T-cell (primary cell): ENCODE data around the gene LGALS3BP. TPM values are rescaled to one million over a fixed set of nuclear protein-coding genes. Genes with fewer than 3 reads are reported as not detected.

Experiments
- ATAC-seq, 4 experiments: fragments of 200-7000 bp in 3 of 4; fragments of 150-1000 bp in 1 of 4; cut with Tn5 transposase; replicated peaks in 1 of 4; 1 replicate in 3 of 4; 2 replicates in 1 of 4; pipeline ENCODE4 v1.10.0; 2021; ENCODE audit warnings: moderate library complexity in 3 of 4, mild to moderate bottlenecking in 2 of 4, moderate number of reproducible peaks in 1 of 4
- CTCF ChIA-PET, 2 donors: fragments of 300-600 bp; sonication (Branson Sonifier 250); formaldehyde crosslinking; loops; one replicate each; lab custom pipeline; 2022; ENCODE audit warnings: antibody characterized with exemption in 2 of 2; lab: Charles Lee
- POLR2A ChIA-PET, 2 donors: fragments of 300-600 bp; sonication (Branson Sonifier 250); formaldehyde crosslinking; loops; one replicate each; lab custom pipeline; 2022; ENCODE audit warnings: antibody characterized with exemption in 2 of 2; lab: Charles Lee
- DNase-seq, 35 experiments: peaks; one replicate each; pipeline versions ENCODE4 v3.0.0 to v3.0.0-alpha.2; 2013 to 2023
- H3K27ac ChIP-seq: one replicate; pipeline ENCODE4 v1.5.1; 2013; ENCODE audit warnings: low read length
- H3K27me3 ChIP-seq, 2 experiments: replicated peaks in 1 of 2; 1 replicate in 1 of 2; 2 replicates in 1 of 2; pipeline versions ENCODE4 v1.6.1 to v1.7.0; 2013; ENCODE audit warnings: low read length in 1 of 2, mixed read lengths in 1 of 2; ENCODE audit not compliant: control insufficient read depth in 2 of 2, insufficient read depth in 2 of 2; ENCODE audit errors: extremely low read depth in 1 of 2
- H3K36me3 ChIP-seq, 2 donors: 1 replicate in 1 of 2; 2 replicates in 1 of 2; pipeline versions ENCODE4 v1.6.1 to v1.7.0; 2013; ENCODE audit warnings: low read length in 1 of 2; ENCODE audit not compliant: control insufficient read depth in 2 of 2, insufficient read depth in 1 of 2; ENCODE audit errors: extremely low read depth in 1 of 2
- H3K4me1 ChIP-seq, 2 experiments: 1 replicate in 1 of 2; 2 replicates in 1 of 2; pipeline versions ENCODE4 v1.6.1 to v1.7.0; 2013; ENCODE audit warnings: low read length in 2 of 2, mixed read lengths in 1 of 2; ENCODE audit not compliant: insufficient read depth in 2 of 2, control insufficient read depth in 1 of 2; ENCODE audit errors: extremely low read depth in 1 of 2
- H3K4me3 ChIP-seq, 2 donors: 1 replicate in 1 of 2; 2 replicates in 1 of 2; pipeline versions ENCODE4 v1.5.1 to v1.7.0; 2013; ENCODE audit warnings: mild to moderate bottlenecking in 2 of 2, low read length in 1 of 2, moderate library complexity in 1 of 2; ENCODE audit not compliant: control insufficient read depth in 1 of 2; ENCODE audit errors: extremely low read depth in 1 of 2
- H3K9me3 ChIP-seq: 2 replicates; pipeline ENCODE4 v1.7.0; 2013
- H3K27ac Mint-ChIP-seq, 2 donors: one replicate each; pipeline ENCODE4 v1.8.0; 2020 to 2021; ENCODE audit warnings: mild to moderate bottlenecking in 2 of 2, mixed read lengths in 2 of 2
- H3K27me3 Mint-ChIP-seq, 2 donors: one replicate each; pipeline ENCODE4 v1.8.0; 2021 to 2022; ENCODE audit warnings: mixed read lengths in 2 of 2
- H3K36me3 Mint-ChIP-seq: one replicate; pipeline ENCODE4 v1.8.0; 2021; ENCODE audit warnings: mixed read lengths
- H3K4me1 Mint-ChIP-seq, 3 donors: one replicate each; pipeline ENCODE4 v1.8.0; 2020 to 2022; ENCODE audit warnings: mixed read lengths in 3 of 3, mild to moderate bottlenecking in 1 of 3
- H3K4me3 Mint-ChIP-seq, 3 donors: one replicate each; pipeline ENCODE4 v1.8.0; 2020 to 2022; ENCODE audit warnings: mild to moderate bottlenecking in 3 of 3, mixed read lengths in 3 of 3, moderate library complexity in 3 of 3
- H3K9me3 Mint-ChIP-seq, 3 donors: one replicate each; pipeline ENCODE4 v1.8.0; 2020 to 2022; ENCODE audit warnings: mixed read lengths in 3 of 3
- WGBS: methylation state at CpG from one replicate; pipeline ENCODE4 v1.1.5; 2013; ENCODE audit warnings: missing lambda C conversion rate; ENCODE audit not compliant: insufficient coverage; 5-methylcytosine and 5-hydroxymethylcytosine counted together
- total RNA-seq, 35 experiments: library from RNA in 6 of 35; stranded (reverse) in 6 of 35; fragments of 120-200 nt in 1 of 35; gene quantifications; one replicate each; pipeline versions ENCODE4 v1.2.1 to v1.2.4 and lab custom pipeline; 2013 to 2026

LGALS3BP gene
- total RNA-seq, 5 donors from 2014 or later (not counting 1 experiment from before 2014, with no cell fraction given) = 28.2 to 80.7 (median 51.6) TPM

DNA sequence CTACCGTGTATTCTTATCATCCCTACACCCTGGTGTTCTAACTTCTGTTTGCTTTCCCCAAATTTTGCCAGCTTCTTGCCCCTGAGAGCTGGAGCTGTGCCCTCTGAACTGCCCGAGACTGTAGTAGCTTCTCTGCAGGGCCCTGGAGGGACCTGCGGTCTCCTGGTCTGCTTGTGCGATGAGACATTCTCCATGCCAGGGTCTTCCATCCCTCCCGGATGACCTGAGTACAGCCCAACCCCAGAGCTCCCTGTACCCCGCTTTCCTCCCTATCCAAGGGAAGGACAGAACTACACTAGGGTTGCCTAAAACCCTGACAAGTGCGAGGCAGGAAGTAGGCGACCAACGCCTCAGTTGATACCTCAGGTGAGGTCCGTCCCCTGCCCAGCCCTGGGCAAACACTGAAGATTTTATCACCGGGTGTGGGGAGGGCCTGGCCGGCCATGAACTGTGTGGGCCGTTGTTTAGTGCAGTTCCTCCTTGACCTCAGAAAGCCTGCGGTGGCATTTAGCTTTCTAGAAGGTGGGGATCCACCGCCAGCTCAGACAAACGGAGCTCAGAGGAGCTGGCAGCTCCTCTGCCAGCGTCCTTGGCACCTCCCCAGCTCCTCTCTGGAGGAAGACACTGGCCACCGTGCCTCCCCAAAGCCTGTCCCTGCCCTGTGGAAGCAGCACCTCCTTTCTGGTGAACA lies 16.2 kb upstream of the LGALS3BP start:
- H3K4me3 ChIP-seq = no peak overlapping the region
- POLR2A ChIA-PET = no interaction called here
- H3K27me3 ChIP-seq = no peaks in the 10 kb centered on the region
- H3K27ac Mint-ChIP-seq = peak overlapping the region in 1 of 2 donors; percentile 44
- no peaks in the 10 kb centered on the region for H3K9me3 ChIP-seq
- CTCF ChIA-PET = interaction anchor here in 1 of 2 donors (0.7 kb wide), 1 partner anchor 64 kb away, joined by 3 read pairs; no protein-coding TSS in a partner anchor
- peaks cover 4 to 10% (median 6%) of the 10 kb centered on the region in 3 donors for H3K4me1 Mint-ChIP-seq
- ATAC-seq = no peak
- H3K9me3 Mint-ChIP-seq = no peaks in the 10 kb centered on the region
- no peaks in the 10 kb centered on the region for H3K27me3 Mint-ChIP-seq
- H3K27ac ChIP-seq = no peak overlapping the region
- H3K4me3 Mint-ChIP-seq = no peak overlapping the region
- H3K4me1 ChIP-seq = no peaks in the 10 kb centered on the region
- H3K36me3 ChIP-seq = peaks cover 5 to 77% of the 10 kb centered on the region in 2 donors
- WGBS = 93% methylated on average over 18 of the region's 18 CpGs
- H3K36me3 Mint-ChIP-seq = peaks cover 53% of the 10 kb centered on the region
- no peak for DNase-seq

DNA sequence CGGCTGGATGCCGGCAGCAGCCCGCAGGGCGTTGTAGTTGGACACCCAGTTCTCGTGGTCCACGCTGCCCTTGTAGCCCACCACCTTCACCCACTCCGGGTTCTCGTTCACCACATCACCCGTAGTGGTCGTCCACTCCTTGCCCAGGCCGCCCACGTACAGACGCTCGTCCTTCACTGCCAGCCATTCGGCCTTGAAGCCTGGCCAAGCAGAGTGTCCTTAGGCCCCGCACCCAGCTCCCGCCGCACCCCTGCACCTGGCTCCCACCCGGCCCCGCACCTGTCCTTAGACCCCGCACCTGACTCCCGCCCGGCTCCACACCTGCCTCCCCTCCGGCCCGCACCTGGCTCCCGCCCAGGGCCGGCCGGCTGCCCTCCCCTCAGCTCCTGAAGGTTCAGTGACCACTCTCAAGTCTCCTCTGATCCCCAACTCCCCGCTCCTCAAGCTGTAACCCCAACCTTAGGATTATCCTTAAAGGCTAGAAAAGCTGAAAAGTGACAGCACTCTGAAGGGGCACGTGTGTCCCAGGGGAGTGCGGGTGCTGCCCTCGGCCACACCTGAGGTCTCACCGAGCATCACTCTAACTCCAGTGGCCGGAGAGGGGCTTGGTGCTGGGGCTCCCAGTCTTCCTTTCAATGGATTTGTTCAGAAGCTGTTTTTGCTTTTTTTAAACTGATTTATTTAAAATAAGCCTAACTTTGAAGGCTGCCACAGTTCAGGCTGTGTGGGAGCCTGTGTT lies 15.5 kb upstream of the LGALS3BP start:
- no peak overlapping the region for H3K4me3 Mint-ChIP-seq
- Histone ChIP-seq H3K36me3 (peaks cover 11 to 75% of the 10 kb centered on the region in 2 donors), H3K9me3 (no peaks in the 10 kb centered on the region), H3K27ac (no peak overlapping the region), H3K4me3 (no peak overlapping the region), H3K27me3 (no peaks in the 10 kb centered on the region), H3K4me1 (no peaks in the 10 kb centered on the region)
- DNase-seq (no peak), ATAC-seq (no peak)
- no peaks in the 10 kb centered on the region for H3K27me3 Mint-ChIP-seq
- H3K4me1 Mint-ChIP-seq = peaks cover 4 to 9% (median 5%) of the 10 kb centered on the region in 3 donors
- 96% methylated on average over 29 of the region's 34 CpGs for WGBS
- CTCF ChIA-PET = interaction anchor here in 1 of 2 donors (0.7 kb wide), 1 partner anchor 64 kb away, joined by 3 read pairs; no protein-coding TSS in a partner anchor
- POLR2A ChIA-PET = interaction anchor here in 1 of 2 donors (0.6 kb wide), 1 partner anchor 1829 kb away, joined by 3 read pairs; no protein-coding TSS in a partner anchor
- H3K27ac Mint-ChIP-seq = no peak overlapping the region
- H3K9me3 Mint-ChIP-seq = no peaks in the 10 kb centered on the region
- H3K36me3 Mint-ChIP-seq = peaks cover 54% of the 10 kb centered on the region

DNA sequence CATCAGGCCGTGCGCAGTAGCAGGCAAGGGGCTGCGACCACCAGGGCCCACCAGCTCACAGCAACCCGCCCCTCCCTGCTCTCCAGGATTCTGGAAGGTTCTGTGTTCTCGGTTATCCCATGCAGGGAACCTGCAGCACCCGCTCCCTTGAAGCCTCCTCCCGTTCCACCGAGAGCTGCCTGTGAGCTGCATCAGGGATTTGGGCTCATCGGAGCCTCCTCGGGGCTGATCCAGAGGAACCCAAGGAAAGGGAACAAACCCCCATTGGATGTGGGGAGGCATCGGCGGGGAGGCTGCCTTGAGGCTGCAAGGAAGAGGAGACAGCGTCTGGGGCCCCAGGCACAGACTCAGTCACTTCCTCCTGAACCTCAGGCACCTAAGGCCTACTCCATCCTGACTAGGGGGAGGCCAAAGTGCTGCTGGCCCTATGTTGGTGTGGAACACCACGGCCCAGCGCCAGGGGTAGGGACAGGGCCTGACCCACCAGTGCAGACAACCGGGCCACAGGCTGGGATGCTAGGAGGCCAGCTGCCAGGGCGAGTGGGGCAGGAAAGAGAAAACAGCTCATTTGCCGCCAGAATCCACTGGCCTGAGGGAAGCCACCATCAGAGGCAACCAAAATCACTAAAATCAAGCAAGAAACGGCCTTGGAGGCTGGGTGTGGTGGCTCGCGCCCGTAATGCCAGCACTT lies 14.4 kb upstream of the LGALS3BP start:
- ATAC-seq = no peak
- CTCF ChIA-PET = no interaction called here
- Histone ChIP-seq H3K27ac (no peak overlapping the region), H3K9me3 (no peaks in the 10 kb centered on the region), H3K4me3 (no peak overlapping the region), H3K36me3 (peaks cover 12 to 73% of the 10 kb centered on the region in 2 donors), H3K27me3 (no peaks in the 10 kb centered on the region), H3K4me1 (no peaks in the 10 kb centered on the region)
- no peaks in the 10 kb centered on the region for H3K27me3 Mint-ChIP-seq
- WGBS = 100% methylated on average over 5 of the region's 22 CpGs
- peaks cover 51% of the 10 kb centered on the region for H3K36me3 Mint-ChIP-seq
- no peaks in the 10 kb centered on the region for H3K9me3 Mint-ChIP-seq
- H3K4me1 Mint-ChIP-seq = peaks cover 4 to 8% (median 5%) of the 10 kb centered on the region in 3 donors
- peak overlapping the region in 1 of 2 donors; percentile 11 for H3K27ac Mint-ChIP-seq
- DNase-seq = no peak
- H3K4me3 Mint-ChIP-seq = no peak overlapping the region
- POLR2A ChIA-PET = no interaction called here

DNA sequence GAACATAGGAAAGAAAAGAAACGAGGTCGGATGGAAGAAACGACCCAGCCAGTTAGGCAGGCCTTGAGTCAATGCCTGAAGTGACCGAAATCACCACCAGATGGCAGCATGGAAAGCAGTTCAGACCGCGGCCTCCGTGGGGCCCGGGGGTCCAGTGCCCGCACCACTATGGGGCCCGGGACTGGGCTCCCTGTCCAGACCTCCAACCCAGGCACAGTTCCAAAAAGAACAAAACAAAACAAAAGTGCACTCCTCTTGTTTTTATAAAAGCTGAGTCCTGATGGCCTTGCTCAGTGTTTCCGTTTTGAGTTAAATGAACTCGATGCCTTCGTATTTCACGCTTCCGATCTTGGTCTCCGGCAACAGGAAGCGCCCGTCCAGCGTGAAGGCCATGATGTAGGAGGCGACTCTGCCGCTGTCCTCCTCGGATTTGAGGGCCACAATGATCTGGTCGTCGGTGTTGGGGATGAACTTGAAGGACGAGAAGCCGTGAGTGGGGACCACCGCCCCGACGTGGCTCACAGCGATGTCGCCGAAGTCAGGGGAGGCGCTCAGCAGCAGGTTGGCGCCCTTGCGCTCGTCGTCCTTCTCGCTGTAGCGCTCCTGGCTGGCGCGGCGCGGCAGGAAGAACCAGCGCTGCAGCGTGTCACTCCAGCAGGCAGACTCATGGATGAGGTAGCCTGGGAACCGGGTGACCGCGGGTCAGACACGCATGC lies 13.7 kb upstream of the LGALS3BP start:
- peak; percentile 61 to 73 (median 69) for ATAC-seq

DNA sequence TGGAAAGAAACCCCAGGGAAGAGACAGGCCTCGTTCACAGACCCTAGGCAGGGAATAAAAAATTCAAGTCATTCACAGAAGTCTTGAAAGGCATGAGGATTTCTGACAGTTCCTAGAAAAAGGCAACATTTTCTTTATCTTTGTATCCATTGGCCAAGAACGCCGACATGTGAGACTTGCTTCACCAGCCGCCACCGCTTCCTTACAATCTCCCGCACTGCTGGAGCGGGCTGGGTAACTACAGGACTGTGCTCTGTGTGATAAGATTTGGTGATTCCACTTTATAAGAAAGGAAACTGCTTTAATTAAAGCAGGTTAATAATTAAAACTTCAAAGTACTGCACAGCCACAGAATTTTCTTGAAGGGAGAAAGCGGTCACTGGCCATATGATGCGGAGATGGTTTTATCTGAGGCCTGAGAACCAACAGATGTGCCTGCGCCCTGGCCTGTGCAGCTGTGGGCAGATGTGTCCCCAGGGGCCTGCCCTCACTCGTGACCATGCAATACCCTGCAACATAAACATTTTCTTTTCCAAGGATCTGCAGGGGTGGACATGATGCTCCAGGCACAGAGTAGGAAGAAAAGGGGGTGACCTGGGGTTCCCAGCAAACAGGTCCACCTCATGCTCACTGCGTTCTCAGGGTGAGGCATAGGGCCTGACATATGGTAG lies 13.0 kb upstream of the LGALS3BP start:
- WGBS = 90% methylated on average over 2 of the region's 12 CpGs
- CTCF ChIA-PET = interaction anchor here (0.5 to 0.6 kb wide), 3 partner anchors 26 to 1650 kb away, joined by 3 to 6 read pairs (median 3); no protein-coding TSS in a partner anchor

More for the DNA sequence above, 13.7 kb upstream of the LGALS3BP start:
- Histone ChIP-seq H3K4me3 (no peak overlapping the region), H3K9me3 (no peaks in the 10 kb centered on the region), H3K27ac (no peak overlapping the region), H3K4me1 (no peaks in the 10 kb centered on the region), H3K36me3 (peaks cover 12 to 68% of the 10 kb centered on the region in 2 donors), H3K27me3 (no peaks in the 10 kb centered on the region)
- Mint-ChIP-seq H3K4me3 (no peak overlapping the region), H3K36me3 (peaks cover 51% of the 10 kb centered on the region), H3K27me3 (no peaks in the 10 kb centered on the region), H3K27ac (no peak overlapping the region), H3K9me3 (no peaks in the 10 kb centered on the region), H3K4me1 (peaks cover 4 to 8% (median 5%) of the 10 kb centered on the region in 3 donors)
- ChIA-PET CTCF (interaction anchor here (0.5 to 0.6 kb wide), 2 partner anchors 25 to 70 kb away, joined by 3 to 6 read pairs; no protein-coding TSS in a partner anchor), POLR2A (no interaction called here)
- WGBS = 83% methylated on average over 49 of the region's 49 CpGs
- peak in 27 of 35 experiments; percentile 14 to 70 (median 46) for DNase-seq

More for the DNA sequence above, 13.0 kb upstream of the LGALS3BP start:
- H3K36me3 Mint-ChIP-seq = peaks cover 46% of the 10 kb centered on the region
- POLR2A ChIA-PET = no interaction called here
- H3K27ac Mint-ChIP-seq = no peak overlapping the region
- no peaks in the 10 kb centered on the region for H3K9me3 Mint-ChIP-seq
- Histone ChIP-seq H3K4me3 (no peak overlapping the region), H3K27me3 (no peaks in the 10 kb centered on the region), H3K27ac (no peak overlapping the region), H3K36me3 (peaks cover 12 to 61% of the 10 kb centered on the region in 2 donors), H3K9me3 (no peaks in the 10 kb centered on the region), H3K4me1 (no peaks in the 10 kb centered on the region)
- DNase-seq = no peak
- no peak overlapping the region for H3K4me3 Mint-ChIP-seq
- ATAC-seq = no peak
- no peaks in the 10 kb centered on the region for H3K27me3 Mint-ChIP-seq
- H3K4me1 Mint-ChIP-seq = peaks cover 4 to 8% (median 5%) of the 10 kb centered on the region in 3 donors
